ENCODE measurements around the gene VSTM2B.

DNA sequence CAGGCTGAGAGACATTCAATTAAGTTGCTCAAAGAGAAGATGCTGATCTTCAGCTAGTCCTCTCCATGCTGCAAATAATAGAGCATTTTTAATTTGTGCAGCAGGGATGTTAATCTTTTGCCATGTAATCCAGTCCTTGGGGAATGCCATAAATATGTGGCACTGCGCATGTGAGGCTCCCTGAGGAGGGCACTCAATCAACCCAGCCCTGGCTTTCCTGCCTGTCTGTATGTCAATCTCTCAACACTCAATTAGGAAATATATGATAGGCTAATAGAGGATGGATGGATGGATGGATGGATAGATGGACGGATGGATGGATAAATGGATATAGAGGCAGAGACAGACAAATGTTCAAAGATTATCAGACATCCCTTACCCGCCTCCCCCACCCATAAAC is 48.7 kb downstream of the VSTM2B start:
- TF ChIP-seq, protein P1, sequence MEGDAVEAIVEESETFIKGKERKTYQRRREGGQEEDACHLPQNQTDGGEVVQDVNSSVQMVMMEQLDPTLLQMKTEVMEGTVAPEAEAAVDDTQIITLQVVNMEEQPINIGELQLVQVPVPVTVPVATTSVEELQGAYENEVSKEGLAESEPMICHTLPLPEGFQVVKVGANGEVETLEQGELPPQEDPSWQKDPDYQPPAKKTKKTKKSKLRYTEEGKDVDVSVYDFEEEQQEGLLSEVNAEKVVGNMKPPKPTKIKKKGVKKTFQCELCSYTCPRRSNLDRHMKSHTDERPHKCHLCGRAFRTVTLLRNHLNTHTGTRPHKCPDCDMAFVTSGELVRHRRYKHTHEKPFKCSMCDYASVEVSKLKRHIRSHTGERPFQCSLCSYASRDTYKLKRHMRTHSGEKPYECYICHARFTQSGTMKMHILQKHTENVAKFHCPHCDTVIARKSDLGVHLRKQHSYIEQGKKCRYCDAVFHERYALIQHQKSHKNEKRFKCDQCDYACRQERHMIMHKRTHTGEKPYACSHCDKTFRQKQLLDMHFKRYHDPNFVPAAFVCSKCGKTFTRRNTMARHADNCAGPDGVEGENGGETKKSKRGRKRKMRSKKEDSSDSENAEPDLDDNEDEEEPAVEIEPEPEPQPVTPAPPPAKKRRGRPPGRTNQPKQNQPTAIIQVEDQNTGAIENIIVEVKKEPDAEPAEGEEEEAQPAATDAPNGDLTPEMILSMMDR (IDR thresholded peaks at IDR 0.05): no peak
- TF ChIP-seq POLR2A (IDR thresholded peaks at IDR 0.05): no peak
